HFF-Myc (cell line): ENCODE measurements around the gene PCED1A.
A peak's percentile ranks its signal among the peaks of the same experiment; 100 is the strongest.

Source experiments
- DNase-seq: peaks from one replicate; pipeline ENCODE4 v3.0.0-alpha.2; 2011; ENCODE audit warnings: low read depth; ENCODE audit errors: extremely low read depth
- H3K4me3 ChIP-seq: replicated peaks from 2 replicates; pipeline ENCODE4 v1.5.1; 2011; ENCODE audit warnings: low read depth, mild to moderate bottlenecking, control low read depth, low read length
- CTCF ChIP-seq: IDR thresholded peaks from 2 replicates; pipeline ENCODE4 v1.5.1; 2012; ENCODE audit warnings: mild to moderate bottlenecking, low read depth, low read length, control low read depth; ENCODE audit errors: missing control alignments

Gene PCED1A

GRCh38 chr20:2804852-2805688, 35.4 kb downstream of the PCED1A start:
- no peak overlapping the region for H3K4me3 ChIP-seq
- DNase-seq: no peak

GRCh38 chr20:2804041-2804828, 36.2 kb downstream of the PCED1A start:
- no peak overlapping the region for H3K4me3 ChIP-seq
- no peak for DNase-seq
- TF ChIP-seq CTCF: no peak

More at GRCh38 chr20:2804852-2805688, 35.4 kb downstream of the PCED1A start:
- no peak for TF ChIP-seq CTCF

GRCh38 chr20:2801286-2801728, 39.1 kb downstream of the PCED1A start:
- no peak for DNase-seq
- no peak for TF ChIP-seq CTCF
- H3K4me3 ChIP-seq: no peak overlapping the region; the same call in 1 of the 2 replicates

GRCh38 chr20:2800521-2801285, 39.8 kb downstream of the PCED1A start, which contains the start of gene CPXM1:
CPXM1 (minus strand) TSS chr20:2800627; CDS start chr20:2800572, 55 bp downstream.
- no peak for DNase-seq
- TF ChIP-seq CTCF: no peak
- H3K4me3 ChIP-seq: peak within 1 kb of the TSS; percentile 45

- peak overlapping the region; percentile 45 for H3K4me3 ChIP-seq
- no peak for DNase-seq
- no peak for TF ChIP-seq CTCF
These were observed 40.6 kb downstream of the PCED1A start for GRCh38 chr20:2799688-2800520.
